BE2C (cell line): Measurements from ENCODE around the gene NAV3.

ENCODE experiments used
- DNase-seq: peaks from one replicate; pipeline ENCODE4 v3.0.0-alpha.2; 2020
- H3K27me3 ChIP-seq: fragments of 250-450 bp; sonication (Bioruptor Pico); 2 replicates; pipeline ENCODE4 v1.5.1; 2020; ENCODE audit warnings: mild to moderate bottlenecking
- H3K36me3 ChIP-seq: fragments of 250-450 bp; sonication (Bioruptor Pico); 2 replicates; pipeline ENCODE4 v1.5.1; 2020; ENCODE audit warnings: mild to moderate bottlenecking
- H3K4me1 ChIP-seq: fragments of 250-450 bp; sonication (Bioruptor Pico); 2 replicates; pipeline ENCODE4 v1.5.1; 2020
- H3K4me3 ChIP-seq: 2 replicates; pipeline ENCODE4 v1.5.1; 2011; ENCODE audit warnings: low read depth, low read length
- H3K9me3 ChIP-seq: fragments of 250-450 bp; sonication (Bioruptor Pico); 2 replicates; pipeline ENCODE4 v1.5.1; 2020
- TF ChIP-seq, protein P1 (sequence below): IDR thresholded peaks from 2 replicates; pipeline ENCODE4 v1.5.1; 2012; ENCODE audit warnings: mild to moderate bottlenecking, low read depth, low read length

NAV3 gene

DNA sequence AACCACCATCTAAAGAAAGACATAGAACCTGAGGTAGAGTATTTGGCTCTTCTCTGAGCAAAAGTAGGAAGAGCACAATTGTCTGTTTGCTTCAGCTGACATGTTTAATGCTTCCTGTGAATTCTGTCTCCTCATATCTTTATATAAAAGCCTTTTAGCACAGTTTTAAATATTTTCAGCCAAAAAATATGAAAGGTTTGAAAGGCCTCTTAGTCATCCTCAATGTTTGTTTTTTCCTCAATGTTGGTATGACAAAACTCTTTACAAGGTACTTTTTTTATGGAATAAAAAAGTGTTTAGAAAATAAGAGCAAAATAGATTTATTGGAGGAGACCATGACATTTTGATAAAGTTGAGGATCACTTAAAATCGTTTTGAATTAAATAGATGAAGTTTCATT is 360.9 kb downstream of the NAV3 start:
- Histone ChIP-seq H3K27me3 (peaks cover 91% of the 10 kb centered on the region), H3K4me3 (no peak overlapping the region), H3K4me1 (no peaks in the 10 kb centered on the region), H3K9me3 (no peaks in the 10 kb centered on the region), H3K36me3 (no peaks in the 10 kb centered on the region)
- no peak for DNase-seq
- TF ChIP-seq, protein P1, sequence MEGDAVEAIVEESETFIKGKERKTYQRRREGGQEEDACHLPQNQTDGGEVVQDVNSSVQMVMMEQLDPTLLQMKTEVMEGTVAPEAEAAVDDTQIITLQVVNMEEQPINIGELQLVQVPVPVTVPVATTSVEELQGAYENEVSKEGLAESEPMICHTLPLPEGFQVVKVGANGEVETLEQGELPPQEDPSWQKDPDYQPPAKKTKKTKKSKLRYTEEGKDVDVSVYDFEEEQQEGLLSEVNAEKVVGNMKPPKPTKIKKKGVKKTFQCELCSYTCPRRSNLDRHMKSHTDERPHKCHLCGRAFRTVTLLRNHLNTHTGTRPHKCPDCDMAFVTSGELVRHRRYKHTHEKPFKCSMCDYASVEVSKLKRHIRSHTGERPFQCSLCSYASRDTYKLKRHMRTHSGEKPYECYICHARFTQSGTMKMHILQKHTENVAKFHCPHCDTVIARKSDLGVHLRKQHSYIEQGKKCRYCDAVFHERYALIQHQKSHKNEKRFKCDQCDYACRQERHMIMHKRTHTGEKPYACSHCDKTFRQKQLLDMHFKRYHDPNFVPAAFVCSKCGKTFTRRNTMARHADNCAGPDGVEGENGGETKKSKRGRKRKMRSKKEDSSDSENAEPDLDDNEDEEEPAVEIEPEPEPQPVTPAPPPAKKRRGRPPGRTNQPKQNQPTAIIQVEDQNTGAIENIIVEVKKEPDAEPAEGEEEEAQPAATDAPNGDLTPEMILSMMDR = no peak

- no peak for DNase-seq
- TF ChIP-seq, protein P1 = no peak
- Histone ChIP-seq H3K36me3 (no peaks in the 10 kb centered on the region), H3K4me1 (no peaks in the 10 kb centered on the region), H3K4me3 (no peak overlapping the region), H3K27me3 (peaks cover 91% of the 10 kb centered on the region), H3K9me3 (no peaks in the 10 kb centered on the region)
These were observed 362.3 kb downstream of the NAV3 start for GRCh38 chr12:78192979-78193378.

- TF ChIP-seq, protein P1 = no peak
- H3K36me3 ChIP-seq = no peaks in the 10 kb centered on the region
- no peak overlapping the region for H3K4me3 ChIP-seq
- H3K4me1 ChIP-seq = no peaks in the 10 kb centered on the region
- DNase-seq = no peak
- H3K27me3 ChIP-seq = peaks cover 83% of the 10 kb centered on the region
- H3K9me3 ChIP-seq = no peaks in the 10 kb centered on the region
These were observed 363.8 kb downstream of the NAV3 start for GRCh38 chr12:78194448-78194847.

DNA sequence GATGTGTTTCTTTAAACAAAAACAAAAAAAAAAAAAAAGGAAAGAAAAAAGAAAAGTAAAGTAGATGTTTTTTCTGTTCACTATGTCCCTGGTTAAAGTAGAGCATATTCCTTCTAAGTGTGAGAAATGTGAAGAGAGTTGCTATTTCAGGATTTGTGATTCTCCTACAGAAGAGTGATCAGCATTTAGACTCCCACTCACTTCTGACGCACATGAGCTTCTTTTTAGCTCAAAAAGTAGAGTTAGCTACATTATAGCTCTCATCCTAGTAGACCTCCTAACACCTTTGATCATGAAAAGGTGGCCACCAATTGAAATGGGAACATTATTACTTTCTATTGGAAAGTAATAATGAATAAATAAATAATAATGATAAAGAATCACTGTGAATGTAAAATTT is 368.2 kb downstream of the NAV3 start:
- TF ChIP-seq, protein P1 = no peak
- Histone ChIP-seq H3K36me3 (no peaks in the 10 kb centered on the region), H3K4me3 (no peak overlapping the region), H3K27me3 (peaks cover 75% of the 10 kb centered on the region), H3K9me3 (no peaks in the 10 kb centered on the region), H3K4me1 (no peaks in the 10 kb centered on the region)
- no peak for DNase-seq

GRCh38 chr12:78199926-78200325 is 369.2 kb downstream of the NAV3 start:
- Histone ChIP-seq H3K36me3 (no peaks in the 10 kb centered on the region), H3K27me3 (peaks cover 73% of the 10 kb centered on the region), H3K4me1 (no peaks in the 10 kb centered on the region), H3K9me3 (no peaks in the 10 kb centered on the region), H3K4me3 (no peak overlapping the region)
- no peak for DNase-seq
- TF ChIP-seq, protein P1 = no peak

DNA sequence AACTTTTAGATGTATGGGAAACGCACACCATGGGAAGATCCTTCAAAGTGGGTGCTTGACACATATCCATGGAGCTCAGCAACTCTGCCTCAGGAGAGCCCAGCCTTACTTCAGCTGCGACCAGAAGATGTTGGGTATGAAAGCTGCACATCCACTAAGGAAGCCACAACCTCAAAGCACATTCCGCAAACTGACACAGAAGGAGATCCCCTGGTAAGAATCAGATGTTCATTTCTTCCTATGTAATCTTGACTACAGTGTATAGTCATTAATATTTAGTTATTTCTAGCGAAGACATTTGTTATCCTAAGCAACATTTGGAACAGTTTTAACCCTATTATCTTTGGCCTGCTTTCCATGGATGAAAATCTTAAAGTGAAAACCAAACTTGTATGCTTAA is 374.2 kb downstream of the NAV3 start:
- Histone ChIP-seq H3K27me3 (peaks cover 58% of the 10 kb centered on the region), H3K4me1 (peaks cover 4% of the 10 kb centered on the region; the same call in 1 of the 2 replicates), H3K9me3 (no peaks in the 10 kb centered on the region), H3K4me3 (no peak overlapping the region), H3K36me3 (no peaks in the 10 kb centered on the region)
- TF ChIP-seq, protein P1 = no peak
- no peak for DNase-seq
